Endothelial cell (in vitro differentiated cells): ENCODE data around the gene DOC2B. TPM values are rescaled to one million over a fixed set of nuclear protein-coding genes. Genes with fewer than 3 reads are reported as not detected.

ENCODE experiments used
- DNase-seq: peaks from one replicate; pipeline ENCODE4 v3.0.0; 2021; ENCODE audit warnings: low spot score
- H3K27ac Mint-ChIP-seq: one replicate; pipeline ENCODE4 v1.8.0; 2021; ENCODE audit warnings: mixed read lengths, inconsistent platforms; ENCODE audit not compliant: unreplicated experiment
- H3K27me3 Mint-ChIP-seq: one replicate; pipeline ENCODE4 v1.8.0; 2021; ENCODE audit warnings: mild to moderate bottlenecking, moderate library complexity, mixed read lengths, inconsistent platforms; ENCODE audit not compliant: unreplicated experiment
- H3K36me3 Mint-ChIP-seq: one replicate; pipeline ENCODE4 v1.8.0; 2021; ENCODE audit warnings: mild to moderate bottlenecking, low read depth, mixed read lengths, inconsistent platforms; ENCODE audit not compliant: unreplicated experiment
- H3K4me1 Mint-ChIP-seq: one replicate; pipeline ENCODE4 v1.8.0; 2021; ENCODE audit warnings: mild to moderate bottlenecking, mixed read lengths, inconsistent platforms; ENCODE audit not compliant: unreplicated experiment
- H3K4me3 Mint-ChIP-seq: one replicate; pipeline ENCODE4 v1.8.0; 2021; ENCODE audit warnings: mild to moderate bottlenecking, mixed read lengths, inconsistent platforms; ENCODE audit not compliant: unreplicated experiment
- H3K9me3 Mint-ChIP-seq: one replicate; pipeline ENCODE4 v1.8.0; 2021; ENCODE audit warnings: mixed read lengths, inconsistent platforms; ENCODE audit not compliant: unreplicated experiment
- CTCF ChIP-seq: fragments of 200-600 bp; sonication (generic); IDR thresholded peaks from one replicate; pipeline ENCODE4 v1.5.0; 2021; ENCODE audit warnings: antibody characterized with exemption; ENCODE audit not compliant: unreplicated experiment
- total RNA-seq: library from RNA; stranded (reverse); fragmentation: NEBNext Ultra II Directional; extraction: Animal tissue kit (Norgen Biotek cat#: 25700); gene quantifications from one replicate; pipeline ENCODE4 v1.2.1, GENCODE V29; 2021; ENCODE audit not compliant: unreplicated experiment

DOC2B gene
- total RNA-seq, 1 donor from 2014 or later = 0.33 TPM

GRCh38 chr17:192666-193425, 11.4 kb upstream of the DOC2B start:
- no peaks in the 10 kb centered on the region for H3K9me3 Mint-ChIP-seq
- no peak for DNase-seq
- no peak overlapping the region for H3K27ac Mint-ChIP-seq
- TF ChIP-seq CTCF = no peak
- no peaks in the 10 kb centered on the region for H3K4me1 Mint-ChIP-seq
- no peaks in the 10 kb centered on the region for H3K36me3 Mint-ChIP-seq
- no peak overlapping the region for H3K4me3 Mint-ChIP-seq
- peaks cover 4% of the 10 kb centered on the region for H3K27me3 Mint-ChIP-seq

- Mint-ChIP-seq H3K4me3 (no peak overlapping the region), H3K4me1 (no peaks in the 10 kb centered on the region), H3K27ac (no peak overlapping the region), H3K36me3 (no peaks in the 10 kb centered on the region), H3K27me3 (peaks cover 3% of the 10 kb centered on the region), H3K9me3 (no peaks in the 10 kb centered on the region)
- DNase-seq = no peak
- no peak for TF ChIP-seq CTCF
Observed at GRCh38 chr17:189444-189843, 8.0 kb upstream of the DOC2B start.

GRCh38 chr17:187130-187529, 5.7 kb upstream of the DOC2B start:
- Mint-ChIP-seq H3K27me3 (peaks cover 12% of the 10 kb centered on the region), H3K36me3 (peaks cover 5% of the 10 kb centered on the region), H3K4me1 (peaks cover 1% of the 10 kb centered on the region), H3K27ac (no peak overlapping the region), H3K4me3 (no peak overlapping the region), H3K9me3 (no peaks in the 10 kb centered on the region)
- TF ChIP-seq CTCF = no peak
- no peak for DNase-seq

GRCh38 chr17:185445-186138, 4.1 kb upstream of the DOC2B start:
- DNase-seq = no peak
- peaks cover 15% of the 10 kb centered on the region for H3K27me3 Mint-ChIP-seq
- H3K9me3 Mint-ChIP-seq = no peaks in the 10 kb centered on the region
- H3K4me3 Mint-ChIP-seq = no peak overlapping the region
- H3K4me1 Mint-ChIP-seq = peaks cover 4% of the 10 kb centered on the region
- TF ChIP-seq CTCF = no peak
- H3K27ac Mint-ChIP-seq = no peak overlapping the region
- H3K36me3 Mint-ChIP-seq = peaks cover 7% of the 10 kb centered on the region

- Mint-ChIP-seq H3K27ac (no peak overlapping the region), H3K9me3 (no peaks in the 10 kb centered on the region), H3K4me3 (no peak overlapping the region), H3K4me1 (peaks cover 4% of the 10 kb centered on the region), H3K27me3 (peaks cover 18% of the 10 kb centered on the region), H3K36me3 (peaks cover 7% of the 10 kb centered on the region)
- DNase-seq = no peak
- no peak for TF ChIP-seq CTCF
Observed at GRCh38 chr17:183021-183420, 1.6 kb upstream of the DOC2B start.
